AG10803 (cell line): ENCODE data around the gene PDE4C.
A peak's percentile ranks its signal among the peaks of the same experiment; 100 is the strongest.

Experiments used
- DNase-seq: peaks from one replicate; pipeline ENCODE4 v3.0.0; 2010; ENCODE audit warnings: low read depth
- H3K4me3 ChIP-seq: 2 replicates; pipeline ENCODE4 v1.5.1; 2011; ENCODE audit warnings: mild to moderate bottlenecking, low read length, control low read depth
- TF ChIP-seq, protein P1 (sequence below): conservative IDR thresholded peaks from 2 replicates; pipeline ENCODE4 v1.5.1; 2011; ENCODE audit warnings: mild to moderate bottlenecking, low read length, control low read depth, inconsistent platforms

The PDE4C gene

DNA sequence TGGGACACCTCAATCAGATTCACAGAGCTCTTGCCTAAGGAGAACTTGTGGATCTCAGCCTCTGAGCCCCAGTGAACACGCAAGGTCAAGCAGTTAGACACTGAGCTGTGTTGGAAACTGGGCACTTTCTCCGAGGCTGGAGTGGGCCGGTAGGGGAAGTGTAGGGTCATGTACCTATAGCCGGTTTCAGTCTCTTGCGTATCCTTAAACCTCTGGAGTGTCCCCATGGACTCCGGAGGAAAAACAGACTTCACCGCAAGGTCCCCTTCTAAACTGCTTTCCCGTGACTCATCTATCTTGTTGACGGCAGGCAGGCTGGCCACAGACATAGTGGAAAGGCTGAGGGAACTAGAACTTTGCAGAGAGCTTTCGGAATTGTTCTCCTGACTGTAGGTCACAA lies 36.7 kb upstream of the PDE4C start:
- H3K4me3 ChIP-seq, result no peak overlapping the region
- no peak for DNase-seq
- TF ChIP-seq, protein P1, sequence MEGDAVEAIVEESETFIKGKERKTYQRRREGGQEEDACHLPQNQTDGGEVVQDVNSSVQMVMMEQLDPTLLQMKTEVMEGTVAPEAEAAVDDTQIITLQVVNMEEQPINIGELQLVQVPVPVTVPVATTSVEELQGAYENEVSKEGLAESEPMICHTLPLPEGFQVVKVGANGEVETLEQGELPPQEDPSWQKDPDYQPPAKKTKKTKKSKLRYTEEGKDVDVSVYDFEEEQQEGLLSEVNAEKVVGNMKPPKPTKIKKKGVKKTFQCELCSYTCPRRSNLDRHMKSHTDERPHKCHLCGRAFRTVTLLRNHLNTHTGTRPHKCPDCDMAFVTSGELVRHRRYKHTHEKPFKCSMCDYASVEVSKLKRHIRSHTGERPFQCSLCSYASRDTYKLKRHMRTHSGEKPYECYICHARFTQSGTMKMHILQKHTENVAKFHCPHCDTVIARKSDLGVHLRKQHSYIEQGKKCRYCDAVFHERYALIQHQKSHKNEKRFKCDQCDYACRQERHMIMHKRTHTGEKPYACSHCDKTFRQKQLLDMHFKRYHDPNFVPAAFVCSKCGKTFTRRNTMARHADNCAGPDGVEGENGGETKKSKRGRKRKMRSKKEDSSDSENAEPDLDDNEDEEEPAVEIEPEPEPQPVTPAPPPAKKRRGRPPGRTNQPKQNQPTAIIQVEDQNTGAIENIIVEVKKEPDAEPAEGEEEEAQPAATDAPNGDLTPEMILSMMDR, result no peak

DNA sequence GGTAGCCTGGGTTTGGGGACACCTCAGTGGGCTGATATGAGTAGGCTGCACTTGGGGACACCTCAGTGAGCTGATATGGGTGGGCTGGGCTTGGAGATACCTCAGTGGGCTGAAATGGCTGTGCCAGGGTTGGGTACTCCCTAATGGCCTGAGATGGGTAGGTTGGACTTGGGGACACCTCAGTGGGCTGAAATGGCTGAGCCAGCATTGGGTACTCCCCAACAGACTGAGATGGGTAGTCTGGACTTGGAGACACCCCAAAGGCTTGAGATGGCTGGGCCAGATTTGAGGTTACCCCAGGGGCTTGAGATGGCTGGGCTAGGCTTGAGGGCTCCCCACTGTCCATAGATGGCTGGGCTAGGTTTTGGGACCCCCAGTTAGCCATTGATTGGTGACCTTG lies 35.9 kb upstream of the PDE4C start:
- TF ChIP-seq, protein P1, result no peak
- no peak overlapping the region for H3K4me3 ChIP-seq
- no peak for DNase-seq

DNA sequence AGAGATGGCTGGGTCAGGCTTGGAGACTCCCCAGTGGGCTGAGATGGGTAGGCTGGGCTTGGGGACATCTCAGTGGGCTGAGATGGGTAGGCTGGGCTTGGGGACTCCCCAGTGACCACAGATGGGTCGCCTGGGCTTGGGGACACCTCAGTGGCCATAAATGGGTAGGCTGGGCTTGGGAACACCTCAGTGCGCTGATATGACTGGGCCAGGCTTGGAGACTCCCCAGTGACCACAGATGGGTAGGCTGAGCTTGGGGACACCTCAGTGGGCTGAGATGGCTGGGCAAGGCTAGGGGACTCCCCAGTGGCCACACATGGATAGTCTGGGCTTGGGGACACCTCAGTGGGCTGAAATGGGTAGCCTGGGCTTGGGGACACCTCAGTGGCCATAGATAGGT lies 35.2 kb upstream of the PDE4C start:
- H3K4me3 ChIP-seq, result no peak overlapping the region
- no peak for DNase-seq
- TF ChIP-seq, protein P1, result no peak

DNA sequence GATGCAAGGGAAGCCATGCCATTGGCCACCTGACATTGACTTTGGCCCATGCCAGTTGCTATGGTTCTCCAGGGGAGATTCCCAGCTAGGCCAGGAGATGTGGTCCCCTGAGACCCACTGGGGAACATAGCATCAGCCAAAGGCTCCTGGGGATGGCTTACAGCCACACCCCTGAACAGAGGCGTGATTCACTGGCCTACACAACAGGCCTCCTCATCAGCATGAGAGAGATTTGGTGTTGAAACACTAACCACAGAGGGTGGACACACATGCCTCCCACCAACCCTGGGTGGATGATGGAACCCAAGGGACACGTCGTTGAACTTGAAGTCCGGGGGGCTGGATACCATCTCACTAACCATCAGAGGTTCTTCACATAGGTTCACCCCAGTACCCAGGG lies 33.7 kb upstream of the PDE4C start:
- DNase-seq, result peak; percentile 52
- H3K4me3 ChIP-seq, result no peak overlapping the region
- TF ChIP-seq, protein P1, result no peak

DNA sequence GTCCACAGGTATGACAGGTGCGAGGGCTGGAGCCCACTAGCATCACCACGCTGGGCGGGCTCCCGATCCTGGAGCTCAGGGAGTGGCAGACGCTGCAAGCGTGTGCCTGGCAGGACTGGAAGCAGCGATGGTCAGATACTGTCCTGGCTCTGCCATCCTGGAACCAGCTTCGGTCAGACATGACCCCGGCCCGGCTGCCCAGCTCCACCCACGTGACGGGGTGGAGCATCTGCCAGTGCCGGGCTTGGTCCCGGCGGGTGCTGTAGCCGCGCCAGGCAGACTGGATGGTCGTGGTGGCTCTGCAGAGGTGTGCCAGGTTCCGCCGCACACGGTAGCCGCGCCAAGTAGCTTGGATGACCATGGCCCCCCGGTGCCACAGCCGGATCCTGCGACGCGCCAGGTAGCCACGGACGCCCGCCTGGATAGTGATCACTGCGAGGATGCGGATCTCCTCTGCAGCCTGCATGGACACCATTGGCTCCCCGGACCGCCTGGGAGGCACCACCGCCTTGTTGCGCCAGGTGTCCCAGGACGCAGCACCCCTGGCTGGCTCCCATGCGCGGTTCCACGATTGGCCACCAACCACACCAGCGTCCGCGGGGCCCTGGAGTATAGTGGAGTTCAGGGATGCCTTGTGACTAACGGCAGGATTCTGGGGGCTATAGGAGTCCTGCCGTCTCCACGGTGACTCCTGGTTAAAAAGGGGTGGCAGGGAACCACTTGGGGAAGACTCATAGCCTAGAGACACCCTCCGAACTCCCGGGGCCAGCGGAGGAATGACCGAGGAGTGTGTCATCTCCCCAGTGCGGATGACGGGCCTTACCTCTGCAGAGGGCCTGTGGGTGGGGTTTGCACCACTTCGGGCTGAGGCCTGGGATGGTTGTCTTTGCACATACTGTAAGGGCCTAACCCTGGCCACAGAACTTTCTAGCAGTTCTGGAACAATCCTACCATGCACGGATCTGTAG lies 31.5 kb upstream of the PDE4C start:
- DNase-seq, result no peak
- H3K4me3 ChIP-seq, result no peak overlapping the region
- TF ChIP-seq, protein P1, result no peak

DNA sequence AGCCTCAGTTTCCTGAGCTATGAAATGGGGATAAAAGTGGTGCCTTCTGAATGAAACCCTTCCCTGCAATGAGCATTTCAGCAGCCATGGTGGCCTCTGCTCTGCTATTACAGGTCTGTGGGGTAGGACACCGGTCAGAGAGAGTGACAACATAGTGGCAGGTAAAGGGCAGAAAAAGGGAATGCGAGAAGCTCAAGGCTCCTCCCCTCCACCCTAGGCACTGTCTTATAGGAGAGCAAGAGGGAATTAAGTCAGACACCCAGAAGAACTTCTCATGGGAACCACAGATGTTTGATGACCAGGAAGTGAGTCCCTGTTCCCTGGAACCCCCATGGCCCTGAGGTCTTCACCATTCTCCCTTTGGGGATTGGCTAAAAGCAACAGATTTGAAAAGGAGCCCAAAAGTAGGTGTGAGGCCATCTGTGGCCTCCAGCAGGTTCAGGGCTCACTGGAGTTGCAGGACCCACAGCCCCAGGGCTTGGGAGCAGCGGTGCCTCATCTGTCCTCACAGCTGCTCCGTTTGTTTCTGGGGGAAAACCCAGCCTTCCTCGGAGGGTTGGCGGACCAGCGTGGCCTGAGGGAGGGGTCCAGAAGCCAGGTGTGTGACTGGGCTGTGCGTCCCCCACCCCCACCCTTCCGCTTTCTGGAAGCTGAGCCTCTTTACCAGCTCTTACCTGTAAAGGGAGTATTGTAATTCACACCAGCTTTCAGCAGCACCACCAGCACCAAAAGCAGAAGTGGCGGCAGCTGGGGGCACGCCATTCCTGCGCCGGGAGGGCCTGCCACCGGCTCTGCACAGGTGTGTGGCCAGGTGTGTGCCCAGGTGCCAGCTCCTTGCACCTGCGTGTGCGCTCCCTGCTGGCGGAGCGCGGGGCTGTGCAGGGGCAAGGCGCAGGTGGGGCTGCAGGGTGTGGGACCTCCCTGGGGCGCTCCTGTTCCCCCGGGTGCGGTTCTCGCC lies 28.6 kb upstream of the PDE4C start:
- H3K4me3 ChIP-seq, result no peak overlapping the region
- no peak for DNase-seq

More for the DNA sequence above, 28.6 kb upstream of the PDE4C start:
- TF ChIP-seq, protein P1, result no peak
